ENCODE measurements around the gene INHBC.

DNA sequence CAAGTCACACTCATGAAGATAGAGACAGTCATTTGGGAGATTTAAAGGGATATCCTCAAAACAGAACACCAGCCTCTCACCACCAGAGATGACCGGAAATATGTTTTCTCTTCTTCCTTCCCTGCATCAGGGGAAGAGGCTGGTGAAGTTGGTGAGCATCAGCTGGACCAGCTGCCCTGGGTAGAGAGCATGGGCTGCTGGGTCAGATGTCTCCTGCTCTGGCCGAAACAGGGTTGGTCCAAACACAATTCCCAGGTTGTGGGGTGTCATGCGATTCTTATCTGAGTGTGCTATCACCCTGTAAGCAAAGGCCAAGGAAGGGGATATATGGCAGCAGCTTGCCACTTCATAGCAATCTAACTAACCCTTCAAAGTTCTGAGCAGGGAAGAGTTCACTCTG lies 37.8 kb downstream of the INHBC start:
- TF ChIP-seq, protein P1, sequence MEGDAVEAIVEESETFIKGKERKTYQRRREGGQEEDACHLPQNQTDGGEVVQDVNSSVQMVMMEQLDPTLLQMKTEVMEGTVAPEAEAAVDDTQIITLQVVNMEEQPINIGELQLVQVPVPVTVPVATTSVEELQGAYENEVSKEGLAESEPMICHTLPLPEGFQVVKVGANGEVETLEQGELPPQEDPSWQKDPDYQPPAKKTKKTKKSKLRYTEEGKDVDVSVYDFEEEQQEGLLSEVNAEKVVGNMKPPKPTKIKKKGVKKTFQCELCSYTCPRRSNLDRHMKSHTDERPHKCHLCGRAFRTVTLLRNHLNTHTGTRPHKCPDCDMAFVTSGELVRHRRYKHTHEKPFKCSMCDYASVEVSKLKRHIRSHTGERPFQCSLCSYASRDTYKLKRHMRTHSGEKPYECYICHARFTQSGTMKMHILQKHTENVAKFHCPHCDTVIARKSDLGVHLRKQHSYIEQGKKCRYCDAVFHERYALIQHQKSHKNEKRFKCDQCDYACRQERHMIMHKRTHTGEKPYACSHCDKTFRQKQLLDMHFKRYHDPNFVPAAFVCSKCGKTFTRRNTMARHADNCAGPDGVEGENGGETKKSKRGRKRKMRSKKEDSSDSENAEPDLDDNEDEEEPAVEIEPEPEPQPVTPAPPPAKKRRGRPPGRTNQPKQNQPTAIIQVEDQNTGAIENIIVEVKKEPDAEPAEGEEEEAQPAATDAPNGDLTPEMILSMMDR (IDR thresholded peaks at IDR 0.05; ENCODE audit: insufficient read depth, low read length): no peak
- no peak for TF ChIP-seq SPI1 (IDR thresholded peaks at IDR 0.05; ENCODE audit: borderline replicate concordance, low read depth)
- TF ChIP-seq POLR2AphosphoS5 (IDR thresholded peaks at IDR 0.05; ENCODE audit: low read depth): no peak
- TF ChIP-seq GABPA (IDR thresholded peaks at IDR 0.05; ENCODE audit: low read depth): no peak
- TF ChIP-seq, protein P2, sequence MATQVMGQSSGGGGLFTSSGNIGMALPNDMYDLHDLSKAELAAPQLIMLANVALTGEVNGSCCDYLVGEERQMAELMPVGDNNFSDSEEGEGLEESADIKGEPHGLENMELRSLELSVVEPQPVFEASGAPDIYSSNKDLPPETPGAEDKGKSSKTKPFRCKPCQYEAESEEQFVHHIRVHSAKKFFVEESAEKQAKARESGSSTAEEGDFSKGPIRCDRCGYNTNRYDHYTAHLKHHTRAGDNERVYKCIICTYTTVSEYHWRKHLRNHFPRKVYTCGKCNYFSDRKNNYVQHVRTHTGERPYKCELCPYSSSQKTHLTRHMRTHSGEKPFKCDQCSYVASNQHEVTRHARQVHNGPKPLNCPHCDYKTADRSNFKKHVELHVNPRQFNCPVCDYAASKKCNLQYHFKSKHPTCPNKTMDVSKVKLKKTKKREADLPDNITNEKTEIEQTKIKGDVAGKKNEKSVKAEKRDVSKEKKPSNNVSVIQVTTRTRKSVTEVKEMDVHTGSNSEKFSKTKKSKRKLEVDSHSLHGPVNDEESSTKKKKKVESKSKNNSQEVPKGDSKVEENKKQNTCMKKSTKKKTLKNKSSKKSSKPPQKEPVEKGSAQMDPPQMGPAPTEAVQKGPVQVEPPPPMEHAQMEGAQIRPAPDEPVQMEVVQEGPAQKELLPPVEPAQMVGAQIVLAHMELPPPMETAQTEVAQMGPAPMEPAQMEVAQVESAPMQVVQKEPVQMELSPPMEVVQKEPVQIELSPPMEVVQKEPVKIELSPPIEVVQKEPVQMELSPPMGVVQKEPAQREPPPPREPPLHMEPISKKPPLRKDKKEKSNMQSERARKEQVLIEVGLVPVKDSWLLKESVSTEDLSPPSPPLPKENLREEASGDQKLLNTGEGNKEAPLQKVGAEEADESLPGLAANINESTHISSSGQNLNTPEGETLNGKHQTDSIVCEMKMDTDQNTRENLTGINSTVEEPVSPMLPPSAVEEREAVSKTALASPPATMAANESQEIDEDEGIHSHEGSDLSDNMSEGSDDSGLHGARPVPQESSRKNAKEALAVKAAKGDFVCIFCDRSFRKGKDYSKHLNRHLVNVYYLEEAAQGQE (IDR thresholded peaks at IDR 0.05; ENCODE audit: insufficient replicate concordance, low read depth): no peak

All from HL-60 (cell line).